Activated CD4-positive, alpha-beta T cell treated with anti-CD3 and anti-CD28 coated beads for 4 hours (primary cell): ENCODE measurements around the gene ARHGAP15.

Source experiments
- DNase-seq, 2 donors: peaks; one replicate each; pipeline ENCODE4 v3.0.0-alpha.2; 2020

Gene ARHGAP15

DNA sequence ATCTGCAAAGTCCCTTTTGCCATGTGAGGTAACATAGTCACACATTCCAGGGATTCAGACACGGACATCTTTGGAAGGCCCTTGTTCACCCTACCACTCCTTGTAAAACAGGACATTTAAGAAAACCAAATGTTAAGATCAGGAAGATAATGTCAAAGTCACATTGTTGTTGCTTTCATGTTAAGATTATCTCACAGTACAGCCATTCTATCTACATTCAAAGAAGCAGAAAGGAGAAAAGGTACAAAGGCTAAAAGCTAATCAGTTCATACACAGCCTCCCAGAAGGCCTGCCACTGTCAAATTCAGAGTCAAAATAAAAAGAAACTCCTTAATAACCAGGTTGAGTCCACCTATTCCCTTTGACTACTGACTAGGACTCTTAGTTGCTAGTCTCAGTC lies 573.7 kb downstream of the ARHGAP15 start:
- DNase-seq: no peak

DNA sequence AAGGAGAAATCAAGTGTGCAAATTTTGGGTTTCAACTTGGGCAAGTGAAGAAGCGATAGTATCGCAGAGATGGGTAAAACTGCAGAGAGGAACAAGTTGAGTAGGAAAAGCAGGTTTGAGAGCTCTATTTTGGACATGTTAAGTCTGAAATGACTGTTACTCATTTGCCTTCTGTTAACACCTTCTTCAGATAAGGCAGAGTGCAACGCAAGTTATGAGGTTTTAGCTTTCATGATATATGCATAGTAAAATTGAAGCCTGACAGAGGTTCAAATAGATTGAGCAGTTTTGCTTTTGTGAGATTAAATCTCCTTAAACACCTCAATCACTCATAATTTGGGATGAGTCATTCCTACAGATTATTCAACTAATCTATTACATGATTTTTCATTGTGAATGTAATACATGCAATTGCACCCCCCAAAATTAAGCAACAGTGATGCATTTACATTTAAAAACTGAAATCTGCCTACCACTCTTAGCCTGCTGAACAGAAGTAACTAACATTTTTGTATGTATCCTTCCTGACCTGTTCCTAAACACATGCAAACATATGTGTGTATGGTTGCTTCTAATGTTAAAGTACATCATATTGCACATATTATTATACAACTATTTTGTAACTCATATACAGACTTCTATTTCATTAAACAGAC lies 575.4 kb downstream of the ARHGAP15 start:
- DNase-seq: no peak

DNA sequence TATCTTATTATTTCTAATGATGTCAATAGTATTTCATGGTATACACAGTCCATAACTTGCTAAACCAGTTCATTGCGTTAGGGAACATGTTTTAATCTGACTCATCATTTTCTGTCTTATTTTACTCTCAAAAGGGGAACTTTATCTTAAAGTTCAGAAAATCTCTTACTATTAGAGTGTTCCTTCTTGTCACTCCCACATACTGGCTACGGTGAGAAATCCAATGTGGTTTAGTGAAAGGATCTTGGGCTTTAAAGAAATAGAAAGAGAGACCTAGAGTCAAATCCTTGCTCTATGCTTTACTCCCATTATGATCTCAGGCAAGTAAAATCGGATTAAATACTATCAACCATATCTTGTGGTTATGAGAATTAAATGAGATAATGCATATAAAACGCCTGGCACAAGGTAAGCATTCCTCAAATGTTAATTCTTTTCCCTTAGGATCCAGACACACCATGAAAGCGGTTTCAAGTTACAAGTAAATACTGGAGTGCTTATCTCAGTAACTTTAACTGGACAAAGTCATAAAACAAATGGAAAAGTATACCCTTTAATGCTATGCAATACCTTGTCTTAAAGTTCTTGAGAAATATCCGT lies 576.0 kb downstream of the ARHGAP15 start:
- DNase-seq: no peak

DNA sequence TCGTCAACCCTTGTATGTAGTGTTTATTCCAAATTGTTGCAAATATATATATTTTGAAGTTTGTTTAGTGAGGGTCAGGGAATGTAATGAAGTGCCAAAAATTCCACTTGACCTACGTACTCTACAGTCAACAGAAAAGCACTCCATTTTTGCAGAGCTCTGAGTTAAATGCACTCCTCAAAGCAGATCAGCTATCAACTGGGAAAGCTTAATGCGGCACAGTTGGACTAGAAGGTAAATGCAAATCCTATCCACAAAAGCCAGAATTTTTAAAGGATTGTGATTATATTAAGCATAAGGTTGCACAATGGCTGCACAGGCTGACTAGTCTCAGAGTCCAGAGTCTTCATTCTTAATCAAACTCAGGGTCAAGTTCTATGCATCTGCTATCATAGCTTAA lies 577.1 kb downstream of the ARHGAP15 start:
- no peak for DNase-seq

DNA sequence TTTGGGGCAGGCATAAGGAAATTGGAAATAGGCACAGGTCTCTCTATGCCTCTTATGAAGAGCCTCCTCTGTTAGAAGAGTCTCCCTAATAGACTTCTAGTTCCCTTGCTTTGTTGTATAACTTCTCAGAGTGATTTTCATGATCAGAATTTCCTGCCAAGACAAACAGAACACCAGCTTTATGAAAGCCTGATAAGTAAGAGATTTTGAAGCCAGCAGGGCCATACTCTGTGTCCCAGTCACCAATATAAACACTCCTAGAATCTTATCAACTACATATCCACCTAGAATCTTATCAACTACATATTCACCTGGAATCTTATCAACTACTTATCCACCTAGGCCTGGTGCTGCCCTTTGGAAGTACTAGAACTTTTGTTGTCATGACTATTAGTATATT lies 579.5 kb downstream of the ARHGAP15 start:
- DNase-seq: no peak

DNA sequence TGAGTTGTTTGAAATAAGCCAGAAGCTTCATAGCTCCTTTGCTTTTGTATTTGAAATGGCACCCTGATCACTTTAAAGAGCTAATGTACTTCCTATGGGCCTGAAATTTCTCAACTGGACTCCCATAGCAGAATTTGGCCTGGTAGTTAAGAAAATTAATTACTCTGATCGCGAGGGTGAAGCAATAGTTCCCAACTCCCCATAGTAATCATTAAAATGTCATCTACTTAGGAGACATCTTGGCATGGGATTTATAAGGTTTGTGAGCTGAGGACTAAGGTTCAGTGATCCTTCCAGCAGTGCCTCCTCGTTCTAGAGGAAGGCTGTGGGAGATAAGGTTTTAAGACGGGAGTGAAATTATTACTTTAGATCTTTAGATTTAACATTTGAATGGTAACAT lies 581.0 kb downstream of the ARHGAP15 start:
- no peak for DNase-seq

DNA sequence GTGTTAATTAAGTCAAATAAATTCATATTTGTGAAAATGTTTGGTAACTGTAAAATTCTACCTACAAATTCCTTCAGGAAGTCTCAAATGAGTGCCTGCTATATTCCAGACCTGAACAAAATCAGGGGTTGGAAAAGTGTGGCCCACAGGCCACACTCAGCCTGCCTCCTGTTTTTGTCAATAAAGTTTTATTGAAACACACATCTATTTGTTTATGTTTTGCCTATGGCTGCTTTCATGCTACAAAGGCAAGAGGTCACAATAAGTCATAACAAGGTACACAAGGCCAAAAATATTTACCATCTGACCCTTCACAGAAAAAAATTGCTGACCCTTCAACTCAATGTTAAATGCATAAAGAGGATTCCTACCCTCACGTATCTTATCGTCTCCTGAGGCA lies 581.7 kb downstream of the ARHGAP15 start:
- no peak for DNase-seq

DNA sequence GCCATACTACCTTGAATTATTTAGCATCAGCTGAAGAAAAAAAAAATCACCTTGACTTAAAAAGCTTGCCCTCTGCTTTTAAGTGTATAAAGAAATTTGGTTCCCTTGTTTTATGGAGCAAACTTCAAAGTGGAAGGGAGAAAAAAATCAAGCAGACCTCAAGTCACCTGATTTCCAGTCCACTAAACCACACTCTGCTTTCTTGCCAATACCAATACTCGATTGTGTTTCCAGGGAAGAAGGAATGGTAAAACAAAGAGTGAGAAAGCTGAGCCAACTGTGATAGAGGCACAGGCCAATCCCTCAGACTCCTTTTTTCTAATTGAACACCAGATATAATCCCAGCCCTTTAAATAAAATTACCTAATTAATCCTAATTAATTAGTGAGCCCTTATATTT lies 587.3 kb downstream of the ARHGAP15 start:
- no peak for DNase-seq

DNA sequence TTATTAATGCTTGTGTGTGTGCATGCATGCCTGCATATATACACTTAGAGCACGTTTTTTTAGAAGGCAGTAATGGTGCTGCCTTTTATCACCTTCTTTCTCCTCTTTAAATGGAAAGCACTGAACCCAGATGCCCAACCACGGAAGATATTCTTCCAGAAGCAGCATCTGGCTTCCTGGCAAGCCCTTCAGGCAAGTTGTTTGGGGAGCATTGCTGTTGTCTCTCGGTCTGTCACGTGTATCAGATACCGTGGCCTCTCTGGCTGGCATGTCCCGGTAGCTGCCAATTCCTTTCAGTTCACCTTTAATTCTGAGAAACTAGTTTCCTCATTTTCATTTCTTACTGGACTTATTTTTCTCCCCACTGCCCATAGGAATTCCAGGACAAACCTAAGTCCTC lies 587.8 kb downstream of the ARHGAP15 start:
- DNase-seq: no peak

DNA sequence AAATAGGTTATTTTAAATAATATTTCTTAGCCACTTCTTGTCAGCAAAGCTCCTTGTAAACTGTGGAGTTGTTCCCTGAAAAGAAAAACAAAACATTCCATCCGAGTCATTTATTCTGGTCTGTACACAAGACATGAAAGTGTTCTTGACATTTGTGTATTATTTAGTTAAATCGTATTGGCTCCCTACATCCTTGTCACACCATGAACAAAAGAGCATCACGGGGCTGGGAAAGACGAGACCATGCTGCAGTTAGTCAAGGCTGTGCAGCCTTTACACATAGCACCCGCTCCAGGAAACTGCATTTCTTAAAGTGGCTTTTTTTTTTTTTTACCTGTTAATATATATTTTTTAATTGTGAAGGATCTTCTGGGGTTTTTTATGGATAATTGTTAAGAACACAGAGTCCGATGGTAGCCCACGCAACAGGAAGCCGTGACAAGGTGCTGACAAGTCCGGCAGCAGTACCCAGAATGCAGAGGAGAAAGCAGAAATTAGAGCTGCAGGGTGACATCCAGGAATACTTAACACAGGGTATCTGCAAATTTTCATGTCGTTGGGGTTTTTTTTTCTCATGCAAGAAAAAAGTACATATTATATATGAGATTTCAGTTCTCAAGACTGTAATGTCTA lies 588.4 kb downstream of the ARHGAP15 start:
- DNase-seq: no peak

DNA sequence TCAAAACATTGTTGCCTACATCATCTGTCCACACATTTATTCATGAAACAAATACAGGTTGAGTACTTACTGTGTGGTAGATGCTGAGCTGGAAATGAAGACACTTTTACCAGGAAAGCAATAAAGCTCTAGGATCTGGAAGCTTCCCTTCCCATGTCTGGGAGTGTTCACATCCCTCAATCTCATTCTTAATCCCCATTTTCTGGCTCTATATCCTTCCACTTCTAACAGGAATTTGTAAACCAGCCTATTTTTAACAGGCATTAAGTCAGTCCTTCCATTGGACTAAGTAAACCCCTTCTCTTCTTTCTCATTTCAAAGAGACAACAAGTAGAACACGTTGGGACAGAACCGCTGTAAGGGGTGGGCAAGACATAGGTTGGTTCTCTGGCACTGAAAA lies 589.5 kb downstream of the ARHGAP15 start:
- DNase-seq: no peak

DNA sequence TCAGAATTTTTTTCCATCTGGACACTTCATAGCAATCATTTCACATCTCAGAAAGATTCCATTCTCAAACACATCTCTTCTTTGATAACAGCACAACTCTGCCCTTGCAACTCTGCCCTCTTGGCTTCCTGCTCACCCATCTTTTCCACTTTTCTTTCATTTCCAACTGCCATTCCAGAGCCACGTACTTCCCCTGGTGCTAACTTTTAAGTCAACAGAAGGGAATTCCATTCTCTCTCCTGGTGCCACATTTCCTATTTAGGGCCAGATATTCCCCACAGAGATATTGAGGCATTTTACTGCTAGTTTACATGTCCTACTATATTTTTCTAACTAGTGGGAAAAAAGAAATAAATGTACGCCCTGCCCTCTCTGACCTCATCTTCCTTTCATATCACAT lies 590.2 kb downstream of the ARHGAP15 start:
- no peak for DNase-seq

DNA sequence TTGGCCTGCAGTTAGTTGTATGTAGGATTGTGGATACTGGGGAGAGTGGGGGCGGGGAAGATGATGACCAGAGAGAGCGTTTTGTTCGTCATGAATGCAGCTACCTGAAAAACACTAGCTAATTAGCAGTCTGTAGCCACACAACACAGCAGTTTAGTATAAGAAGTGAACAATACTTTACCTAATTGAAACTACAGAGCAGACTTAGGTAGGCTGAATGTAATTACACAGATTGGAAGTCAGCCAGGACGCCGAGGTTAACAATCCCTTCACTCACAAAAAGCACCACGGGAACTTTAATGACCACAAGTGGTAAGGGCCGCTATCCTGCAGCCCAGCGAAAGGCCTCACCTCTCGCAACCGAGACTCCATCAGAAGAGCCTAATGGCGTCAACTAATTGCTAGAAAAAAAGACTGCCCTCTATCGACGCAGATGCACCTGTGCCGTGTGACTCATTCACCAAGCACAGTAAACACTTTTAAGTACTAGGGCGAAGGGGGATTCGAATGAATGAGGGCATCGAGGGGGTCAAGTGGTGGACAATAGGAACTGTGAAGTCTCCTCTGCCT lies 591.0 kb downstream of the ARHGAP15 start:
- DNase-seq: no peak

DNA sequence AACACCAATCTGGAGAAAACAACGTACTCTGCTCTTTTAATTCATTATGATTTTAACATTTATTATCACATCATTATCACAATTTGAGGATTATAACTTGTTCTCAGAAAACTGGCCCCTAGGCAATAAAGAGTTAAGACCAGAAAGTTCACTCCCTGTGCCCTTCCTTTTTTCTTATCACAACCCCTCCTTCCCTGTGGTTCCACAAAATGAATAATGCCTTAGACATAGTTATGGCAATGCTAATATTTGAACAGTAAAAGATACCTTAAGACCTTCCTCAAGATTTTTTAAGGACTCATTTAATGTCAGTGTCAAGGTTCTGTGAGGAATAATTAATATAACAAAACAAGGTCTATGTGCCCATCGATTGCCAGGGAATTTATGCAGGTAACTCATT lies 596.2 kb downstream of the ARHGAP15 start:
- no peak for DNase-seq

DNA sequence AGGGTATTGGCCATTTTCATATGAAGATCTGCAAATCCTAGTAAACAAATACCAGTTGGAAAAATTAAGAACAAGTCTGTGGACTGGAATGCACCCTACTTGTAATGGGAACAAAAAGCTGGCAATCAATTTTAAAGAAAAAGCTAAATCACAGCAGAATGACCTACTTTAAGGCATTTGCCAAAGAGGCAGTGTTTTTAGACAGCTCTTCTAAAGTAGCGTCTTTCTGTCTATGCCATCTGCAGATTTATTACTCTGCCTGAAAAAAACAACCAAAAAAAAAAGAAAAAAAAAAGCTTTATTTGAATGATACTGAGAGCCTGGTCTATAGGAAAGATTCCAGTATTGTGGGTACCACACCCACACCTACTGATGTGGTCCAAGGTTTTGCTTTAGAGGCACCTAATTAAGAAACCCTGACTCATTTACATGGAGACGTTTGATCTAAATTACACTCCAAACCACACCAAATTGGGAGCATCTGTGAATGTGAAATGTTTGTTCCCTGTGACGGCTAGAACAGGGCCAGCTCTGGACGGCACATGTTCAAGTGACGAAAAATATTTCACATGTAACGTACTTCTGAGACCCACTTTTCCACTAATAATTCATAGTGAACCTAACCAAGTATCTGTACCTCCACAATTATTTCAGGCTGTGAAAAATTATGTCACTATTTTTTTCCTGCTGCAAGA lies 597.1 kb downstream of the ARHGAP15 start:
- no peak for DNase-seq

DNA sequence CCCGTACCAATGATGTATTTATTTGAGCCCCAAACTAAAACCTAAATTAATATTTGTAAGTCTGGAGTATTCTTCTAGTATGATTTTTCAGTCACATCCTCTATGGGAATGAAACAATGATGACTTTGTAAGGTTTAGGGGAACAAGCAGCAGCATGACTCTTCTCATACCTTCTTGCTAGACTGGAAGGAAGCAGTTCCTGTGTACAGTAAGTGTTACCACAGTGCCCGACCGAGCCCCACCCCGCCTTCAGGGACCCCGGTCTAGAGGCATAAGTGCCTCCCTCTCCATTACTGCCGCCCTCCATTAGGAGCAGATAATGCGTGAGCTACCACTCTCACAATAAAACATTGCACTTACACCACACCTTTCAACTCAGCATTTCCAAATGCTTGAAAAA lies 599.3 kb downstream of the ARHGAP15 start:
- DNase-seq: no peak

DNA sequence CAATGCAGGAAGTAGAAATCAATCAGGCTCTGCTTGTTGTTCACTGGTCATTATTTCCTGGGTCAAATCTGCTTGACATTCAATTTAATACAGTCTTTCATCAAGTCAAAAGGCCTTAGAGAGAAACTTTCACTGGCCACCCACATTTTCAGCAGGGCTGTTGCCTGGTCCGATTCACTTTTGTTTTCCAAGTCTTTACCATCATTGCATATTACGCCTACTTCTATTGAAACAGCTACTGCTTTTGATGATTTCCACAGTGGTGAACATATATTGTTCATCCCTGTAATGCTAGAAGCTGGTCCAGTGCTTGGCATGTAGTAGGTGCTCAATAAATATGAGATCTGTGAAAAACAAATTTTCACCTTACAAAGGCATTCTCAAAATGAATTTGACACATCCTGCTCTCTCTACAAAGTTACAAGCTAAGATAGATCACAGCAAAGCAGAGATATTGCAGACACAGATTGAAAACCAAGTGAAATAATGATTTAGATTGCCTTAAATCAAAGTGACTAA lies 600.1 kb downstream of the ARHGAP15 start:
- DNase-seq: no peak

DNA sequence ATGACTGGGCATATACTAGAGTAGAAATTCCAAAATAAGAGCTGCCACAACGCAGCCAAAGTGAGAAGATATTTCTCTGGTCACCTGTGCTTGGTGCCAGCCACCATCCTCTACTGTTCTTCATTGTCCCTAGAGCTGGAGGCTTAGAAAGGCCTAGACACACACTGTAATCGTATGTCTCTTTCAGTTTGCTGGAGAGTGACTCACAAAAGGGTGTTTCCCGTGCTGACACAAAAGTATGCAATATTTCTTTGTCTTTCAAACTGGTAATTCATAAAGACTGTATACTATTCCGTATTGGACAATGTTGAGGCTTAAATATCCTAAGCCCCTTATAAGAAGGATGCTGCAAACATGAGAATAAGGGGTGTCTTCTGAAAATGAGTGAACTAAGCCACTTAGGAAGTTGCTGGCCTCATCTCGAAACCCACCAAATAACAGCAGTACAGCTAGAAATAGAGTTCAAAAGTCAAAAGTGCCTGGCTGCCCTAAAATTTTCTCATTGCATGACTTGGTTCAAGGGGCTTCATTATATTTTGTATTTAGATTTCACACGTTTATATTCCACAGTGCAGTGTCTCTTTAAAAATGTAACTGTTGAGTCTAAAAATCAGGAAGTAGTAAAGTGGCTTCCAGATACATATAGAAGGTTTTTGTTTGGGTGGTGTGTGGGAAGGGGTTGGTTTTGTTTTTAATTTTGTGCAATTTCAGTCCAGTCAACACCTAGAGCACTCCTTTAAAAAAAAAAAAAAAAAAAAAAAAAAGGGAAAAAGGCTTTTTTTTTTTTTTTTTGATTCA lies 601.1 kb downstream of the ARHGAP15 start:
- DNase-seq: peak in 1 of 2 donors; percentile 8

DNA sequence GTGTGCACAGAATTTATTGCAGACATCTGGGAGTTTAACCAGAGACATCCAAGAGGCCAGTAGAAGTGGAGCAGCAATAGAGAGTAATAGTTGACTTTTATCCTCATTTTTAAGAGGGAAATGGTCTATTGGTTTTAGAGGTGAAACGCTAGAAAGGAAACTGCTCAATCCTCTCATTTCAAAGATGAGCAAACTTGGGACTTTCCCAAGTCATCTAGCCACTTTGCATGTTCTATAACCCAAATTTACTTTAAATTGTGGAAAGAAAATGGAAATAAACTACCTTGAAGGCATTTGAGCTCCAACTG lies 601.7 kb downstream of the ARHGAP15 start:
- no peak for DNase-seq

DNA sequence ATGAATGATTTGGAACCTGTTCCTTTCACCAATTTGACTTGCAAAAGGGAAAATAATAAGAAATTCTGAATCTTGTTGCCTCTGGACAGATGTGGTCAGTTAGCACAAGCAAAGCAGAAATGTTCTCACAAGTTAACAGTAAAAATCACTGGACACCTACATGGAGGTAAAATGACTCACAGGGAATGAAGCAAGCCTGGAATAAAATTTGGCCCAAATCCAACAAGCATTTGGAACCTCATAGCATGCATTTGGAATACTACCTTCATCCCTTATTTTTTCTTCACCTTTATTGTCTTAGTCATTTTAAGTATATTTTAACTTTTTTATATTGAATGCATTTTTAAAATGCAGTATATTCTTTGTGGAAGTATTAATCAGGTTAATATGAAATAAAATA lies 602.9 kb downstream of the ARHGAP15 start:
- DNase-seq: no peak

DNA sequence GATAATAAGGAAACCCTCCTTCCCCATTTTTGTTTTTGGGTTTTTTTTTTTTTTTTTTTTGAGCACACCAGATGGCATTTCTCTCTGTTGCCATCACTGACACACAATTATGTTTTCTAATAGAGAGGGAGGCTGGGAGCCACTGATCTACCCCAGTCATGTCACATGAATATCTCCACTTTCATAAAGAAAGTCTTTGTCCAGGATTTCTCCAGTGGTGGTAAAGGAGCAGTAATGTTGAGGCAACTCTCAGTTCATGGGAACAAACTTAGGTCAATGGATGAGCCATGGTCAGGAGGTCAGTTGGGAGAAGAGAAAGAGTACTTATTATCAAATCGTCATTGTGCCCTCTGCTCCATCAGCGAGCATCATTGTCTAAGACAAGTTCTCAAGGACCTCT lies 603.7 kb downstream of the ARHGAP15 start:
- DNase-seq: no peak

DNA sequence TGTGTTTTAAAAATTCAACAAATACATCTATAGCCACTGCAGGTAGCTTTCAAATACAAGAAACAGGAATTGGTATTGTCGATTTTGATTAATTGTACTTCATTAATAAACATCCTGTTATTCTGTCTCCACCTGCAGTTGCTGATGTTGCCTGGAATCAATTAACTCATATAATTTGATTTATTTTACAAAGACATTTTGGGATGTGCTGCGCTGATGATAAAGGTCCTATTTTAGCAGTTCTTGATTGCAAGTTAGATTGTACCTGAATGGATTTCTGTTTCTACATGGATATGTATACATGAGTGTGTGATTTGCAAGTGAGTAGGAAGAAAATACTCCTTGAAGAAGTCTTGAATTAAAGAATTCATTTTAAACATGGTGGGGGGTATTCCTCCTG lies 605.3 kb downstream of the ARHGAP15 start:
- no peak for DNase-seq

DNA sequence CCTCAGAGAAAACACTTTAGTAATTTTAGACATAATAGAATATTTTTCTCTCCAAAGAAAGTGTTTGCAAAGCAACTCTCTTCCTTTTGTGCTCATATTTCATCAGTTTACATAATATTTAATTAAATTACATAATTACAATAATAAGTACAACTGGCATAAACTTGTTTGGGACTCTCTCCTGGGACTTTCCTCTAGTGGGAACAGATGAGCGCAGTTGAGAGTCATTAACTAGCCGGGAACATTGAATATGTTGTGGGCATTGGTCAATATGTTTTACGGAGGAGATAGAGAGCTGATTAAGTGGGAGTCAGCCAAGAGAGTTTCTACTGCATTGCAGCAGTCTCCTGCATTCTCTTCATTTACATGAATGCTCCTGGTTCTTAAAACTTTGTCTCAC lies 607.7 kb downstream of the ARHGAP15 start:
- DNase-seq: no peak
